GM18858 (cell line): ENCODE measurements around the gene MRPL39.

ENCODE experiments used
- ATAC-seq: cut with Tn5 transposase; IDR thresholded peaks from one replicate; pipeline ENCODE4 v1.9.1; 2021; ENCODE audit not compliant: unreplicated experiment

Gene MRPL39

GRCh38 chr21:25615880-25616279 is 8.6 kb upstream of the MRPL39 start:
- ATAC-seq, result no peak

- ATAC-seq, result no peak
Observed at GRCh38 chr21:25614441-25614840, 7.2 kb upstream of the MRPL39 start.

- ATAC-seq, result peak; percentile 63
Observed at GRCh38 chr21:25608044-25608737, 910 bp upstream of the MRPL39 start.

- ATAC-seq, result no peak
Observed at GRCh38 chr21:25589887-25590286, 17.4 kb downstream of the MRPL39 start.

GRCh38 chr21:25586791-25587190 is 20.5 kb downstream of the MRPL39 start:
- ATAC-seq, result no peak

- no peak for ATAC-seq
Observed at GRCh38 chr21:25586326-25586725, 21.0 kb downstream of the MRPL39 start.

GRCh38 chr21:25584833-25585676 is 22.2 kb downstream of the MRPL39 start:
- ATAC-seq, result no peak

- ATAC-seq, result no peak
Observed at GRCh38 chr21:25583370-25584130, 23.7 kb downstream of the MRPL39 start.

GRCh38 chr21:25582888-25583287 is 24.4 kb downstream of the MRPL39 start:
- ATAC-seq, result no peak

- ATAC-seq, result no peak
Observed at GRCh38 chr21:25582164-25582790, 25.0 kb downstream of the MRPL39 start.

GRCh38 chr21:25581582-25581981 is 25.7 kb downstream of the MRPL39 start:
- ATAC-seq, result no peak

- ATAC-seq, result no peak
Observed at GRCh38 chr21:25580912-25581260, 26.4 kb downstream of the MRPL39 start.

GRCh38 chr21:25579226-25580013 is 27.9 kb downstream of the MRPL39 start:
- ATAC-seq, result peak; percentile 2

GRCh38 chr21:25578056-25578961 is 29.0 kb downstream of the MRPL39 start:
- peak; percentile 23 for ATAC-seq

GRCh38 chr21:25577424-25578055 is 29.7 kb downstream of the MRPL39 start:
- ATAC-seq, result peak; percentile 2

- peak; percentile 11 for ATAC-seq
Observed at GRCh38 chr21:25573409-25574206, 33.7 kb downstream of the MRPL39 start.

- peak; percentile 35 for ATAC-seq
Observed at GRCh38 chr21:25572861-25573310, 34.4 kb downstream of the MRPL39 start.

- no peak for ATAC-seq
Observed at GRCh38 chr21:25571726-25572121, 35.6 kb downstream of the MRPL39 start.
